ENCODE measurements around the gene ATP7B.
"Not testable (repeated sequence)": the region's sequence is repeated elsewhere in the genome, so short reads cannot be mapped to it uniquely, and the experiment has no call there.

ATP7B gene

DNA sequence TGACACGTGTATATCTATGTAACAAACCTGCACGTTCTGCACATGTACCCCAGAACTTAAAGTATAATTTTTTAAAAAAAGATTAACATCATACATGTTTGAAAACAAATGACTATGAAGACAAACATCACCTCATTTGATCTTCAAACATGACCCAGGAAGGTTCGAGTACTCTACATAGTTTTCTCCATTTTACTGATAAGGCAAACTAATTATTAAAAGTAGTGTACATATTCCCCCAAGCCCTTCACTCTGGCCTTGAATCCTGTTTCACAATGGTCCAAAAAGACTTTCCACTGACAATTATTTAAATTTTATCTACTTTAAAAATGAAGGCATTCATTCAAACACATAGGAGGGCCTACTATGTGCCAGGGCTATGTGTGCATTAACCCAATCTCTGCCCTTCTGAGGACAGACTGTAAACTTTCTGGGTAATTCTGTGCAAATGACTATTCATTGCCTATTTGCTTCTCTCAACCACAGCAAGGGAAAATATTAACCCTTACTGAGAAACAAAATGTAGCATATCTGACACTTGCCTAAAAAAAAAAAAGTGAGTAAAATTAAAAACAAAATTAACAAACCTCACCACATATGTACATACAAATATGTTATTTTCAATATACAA, 22.1 kb downstream of the ATP7B start:
- DNase-seq (ENCODE audit: low spot score): no peak
- TF ChIP-seq, protein P1, sequence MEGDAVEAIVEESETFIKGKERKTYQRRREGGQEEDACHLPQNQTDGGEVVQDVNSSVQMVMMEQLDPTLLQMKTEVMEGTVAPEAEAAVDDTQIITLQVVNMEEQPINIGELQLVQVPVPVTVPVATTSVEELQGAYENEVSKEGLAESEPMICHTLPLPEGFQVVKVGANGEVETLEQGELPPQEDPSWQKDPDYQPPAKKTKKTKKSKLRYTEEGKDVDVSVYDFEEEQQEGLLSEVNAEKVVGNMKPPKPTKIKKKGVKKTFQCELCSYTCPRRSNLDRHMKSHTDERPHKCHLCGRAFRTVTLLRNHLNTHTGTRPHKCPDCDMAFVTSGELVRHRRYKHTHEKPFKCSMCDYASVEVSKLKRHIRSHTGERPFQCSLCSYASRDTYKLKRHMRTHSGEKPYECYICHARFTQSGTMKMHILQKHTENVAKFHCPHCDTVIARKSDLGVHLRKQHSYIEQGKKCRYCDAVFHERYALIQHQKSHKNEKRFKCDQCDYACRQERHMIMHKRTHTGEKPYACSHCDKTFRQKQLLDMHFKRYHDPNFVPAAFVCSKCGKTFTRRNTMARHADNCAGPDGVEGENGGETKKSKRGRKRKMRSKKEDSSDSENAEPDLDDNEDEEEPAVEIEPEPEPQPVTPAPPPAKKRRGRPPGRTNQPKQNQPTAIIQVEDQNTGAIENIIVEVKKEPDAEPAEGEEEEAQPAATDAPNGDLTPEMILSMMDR (IDR thresholded peaks at IDR 0.05; ENCODE audit: extremely low read depth, missing control alignments): no peak

DNA sequence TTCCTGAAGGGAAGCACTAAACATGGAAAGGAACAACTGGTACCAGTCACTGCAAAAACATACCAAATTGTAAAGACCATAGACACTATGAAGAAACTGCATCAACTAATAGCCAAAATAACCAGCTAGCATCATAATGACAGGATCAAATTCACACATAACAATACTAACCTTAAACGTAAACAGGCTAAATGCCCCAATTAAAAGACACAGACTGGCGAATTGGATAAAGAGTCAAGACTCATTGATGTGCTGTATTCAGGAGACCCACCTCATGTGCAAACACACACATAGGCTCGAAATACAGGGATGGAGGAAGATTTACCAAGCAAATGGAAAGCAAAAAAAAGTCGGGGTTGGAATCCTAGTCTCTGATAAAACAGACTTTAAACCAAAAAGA, 26.3 kb downstream of the ATP7B start:
- DNase-seq (ENCODE audit: low spot score): not testable (repeated sequence)

DNA sequence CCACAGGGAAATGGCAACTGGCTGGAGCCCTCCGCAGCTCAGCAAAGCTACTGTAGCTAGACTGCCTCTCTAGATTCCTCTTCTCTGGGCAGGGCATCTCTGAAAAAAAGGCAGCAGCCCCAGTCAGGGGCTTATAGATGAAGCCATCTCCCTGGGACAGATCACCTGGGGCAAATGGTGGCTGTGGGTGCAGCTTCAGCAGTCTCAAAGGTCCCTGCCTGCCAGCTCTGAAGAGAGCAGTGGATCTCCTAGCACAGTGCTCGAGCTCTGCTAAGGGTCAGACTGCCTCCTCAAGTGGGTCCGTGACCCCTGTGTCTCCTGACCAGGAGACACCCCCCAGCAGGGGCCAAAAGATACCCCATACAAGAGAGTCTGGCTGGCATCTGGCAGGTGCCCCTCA, 28.0 kb downstream of the ATP7B start:
- not testable (repeated sequence) for DNase-seq (ENCODE audit: low spot score)

DNA sequence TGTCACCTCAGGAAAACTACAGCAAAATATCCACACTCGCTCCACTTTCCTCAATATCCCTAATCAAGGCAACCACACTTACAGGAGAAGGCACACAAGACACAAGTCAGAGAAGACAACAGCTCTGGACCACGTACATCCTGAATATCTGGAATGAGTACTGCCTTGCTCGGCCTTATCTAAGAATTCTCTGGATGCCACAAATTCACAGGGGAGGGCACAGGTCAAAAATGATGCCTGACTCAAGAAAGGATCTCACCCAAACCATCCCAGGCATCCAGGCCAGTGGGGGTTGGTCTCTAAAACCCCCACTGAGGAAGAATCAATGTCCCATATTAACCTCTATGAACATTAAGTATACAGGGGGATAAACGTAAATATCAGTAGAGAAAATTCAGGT, 29.9 kb downstream of the ATP7B start:
- DNase-seq (ENCODE audit: low spot score): no peak
- TF ChIP-seq, protein P1 (IDR thresholded peaks at IDR 0.05; ENCODE audit: extremely low read depth, missing control alignments): no peak

DNA sequence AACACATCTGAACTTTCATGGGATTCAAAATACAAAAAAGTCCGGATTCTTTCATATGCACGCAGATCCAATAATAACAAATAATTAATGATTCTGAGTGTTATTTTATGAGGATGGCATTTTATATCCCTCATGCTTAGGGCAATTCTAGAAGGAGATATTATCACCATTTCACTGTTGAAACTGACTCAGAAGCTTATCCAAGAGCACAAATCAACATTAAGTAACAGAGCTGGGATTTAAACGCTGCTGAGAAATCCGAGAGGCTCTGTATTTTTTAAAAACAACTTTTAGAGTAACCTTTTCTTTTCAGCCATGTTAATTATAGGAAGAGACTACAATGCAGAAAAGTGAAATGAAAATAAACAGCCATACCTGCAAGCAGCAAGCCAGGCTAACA, 30.3 kb downstream of the ATP7B start:
- DNase-seq (ENCODE audit: low spot score): no peak
- TF ChIP-seq, protein P1 (IDR thresholded peaks at IDR 0.05; ENCODE audit: extremely low read depth, missing control alignments): no peak

DNA sequence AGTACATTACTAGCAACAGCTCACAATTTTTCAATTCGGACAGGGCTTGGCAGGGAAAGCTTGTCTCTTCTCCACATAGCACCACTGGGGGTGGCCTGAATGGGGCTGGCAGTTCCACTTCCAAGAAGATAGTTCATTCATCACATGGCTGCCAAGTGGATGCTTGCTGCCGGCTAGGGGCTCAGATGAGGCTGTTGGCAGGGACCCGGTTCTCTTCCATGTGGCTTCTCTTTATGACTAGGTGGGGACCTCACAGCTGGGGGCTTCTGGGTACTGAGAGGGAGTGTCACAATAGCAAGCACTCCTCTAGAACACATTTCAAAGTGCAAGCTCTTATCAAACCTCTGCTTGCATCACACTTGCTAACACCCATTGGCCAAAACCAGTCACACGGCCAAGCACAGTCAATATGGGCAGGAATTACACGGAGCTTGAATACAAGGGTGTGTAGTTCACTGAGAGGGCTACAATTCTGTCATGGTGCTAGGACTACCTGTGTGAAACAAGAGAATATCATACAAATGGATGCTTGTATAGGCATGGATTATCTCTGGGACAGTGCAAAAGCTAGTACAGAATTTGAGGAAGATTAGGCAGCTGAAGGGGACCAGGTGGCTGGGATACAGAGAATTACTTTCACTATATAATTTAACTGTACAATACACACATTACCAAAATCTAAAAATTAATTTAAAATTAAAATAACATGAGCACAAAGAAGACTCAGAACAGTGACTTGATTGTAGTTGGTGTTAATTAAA, 32.3 kb downstream of the ATP7B start:
- no peak for DNase-seq (ENCODE audit: low spot score)

DNA sequence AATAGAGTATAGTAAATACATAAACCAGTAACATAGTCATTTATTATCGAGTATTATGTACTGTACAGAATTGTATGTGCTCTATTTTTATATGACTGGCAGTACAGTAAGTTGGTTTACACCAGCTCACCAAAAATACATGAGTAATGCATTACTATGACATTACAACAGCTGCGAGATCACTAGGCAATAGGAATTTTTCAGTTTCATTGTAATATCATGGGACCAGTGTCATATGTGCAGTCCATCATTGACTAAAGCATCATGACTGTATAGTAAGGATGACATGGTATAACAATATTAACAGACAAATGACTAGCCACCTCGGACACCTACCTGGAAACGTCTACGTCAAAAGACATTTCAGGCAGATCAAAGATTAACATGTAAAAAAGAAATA, 33.6 kb downstream of the ATP7B start:
- DNase-seq (ENCODE audit: low spot score): no peak
- TF ChIP-seq, protein P1 (IDR thresholded peaks at IDR 0.05; ENCODE audit: extremely low read depth, missing control alignments): no peak

More for the DNA sequence above, 32.3 kb downstream of the ATP7B start:
- TF ChIP-seq, protein P1 (IDR thresholded peaks at IDR 0.05; ENCODE audit: extremely low read depth, missing control alignments): no peak

DNA sequence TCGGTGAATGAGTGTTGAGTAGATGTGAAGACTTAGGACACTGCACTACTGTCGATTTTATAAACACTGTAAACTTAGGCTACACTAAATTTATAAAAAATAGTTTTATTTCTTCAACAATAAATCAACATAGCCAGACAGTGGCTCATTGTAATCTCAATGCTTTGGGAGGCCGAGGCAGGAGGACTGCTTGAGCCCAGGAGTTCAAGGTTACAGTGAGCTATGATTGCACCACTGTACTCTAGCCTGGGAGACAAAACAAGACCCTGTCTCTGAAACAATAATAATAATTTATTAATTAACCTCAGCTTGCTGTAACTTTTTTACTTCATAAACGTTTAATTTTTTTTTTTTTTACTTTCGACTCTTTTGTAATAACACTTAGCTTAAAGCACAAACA, 34.4 kb downstream of the ATP7B start:
- DNase-seq (ENCODE audit: low spot score): no peak
- TF ChIP-seq, protein P1 (IDR thresholded peaks at IDR 0.05; ENCODE audit: extremely low read depth, missing control alignments): no peak
